Kidney (tissue), 14 donors: ENCODE results near the gene IQCK. TPM values are rescaled to one million over a fixed set of nuclear protein-coding genes. Genes with fewer than 3 reads are reported as not detected.
A peak's percentile ranks its signal among the peaks of the same experiment; 100 is the strongest.

Experiments used
- DNase-seq, 5 donors: peaks; one replicate each; pipeline ENCODE4 v3.0.0-alpha.2; 2013 to 2020
- FAIRE-seq: peaks from 2 replicates; lab custom pipeline; 2012; peaks lifted over from hg19 to GRCh38; lab: Jason Lieb, UNC
- H3K27ac ChIP-seq, 2 donors: one replicate each; pipeline ENCODE4 v1.7.0; 2013; ENCODE audit warnings: low read depth in 2 of 2, low read length in 2 of 2, inconsistent platforms in 1 of 2
- H3K27me3 ChIP-seq: one replicate; pipeline ENCODE4 v1.7.1; 2013; ENCODE audit warnings: low read length, inconsistent platforms; ENCODE audit not compliant: control insufficient read depth, insufficient read depth
- H3K36me3 ChIP-seq, 3 donors: one replicate each; pipeline versions ENCODE4 v1.7.0 to v1.7.1; 2013; ENCODE audit warnings: low read length in 3 of 3, control low read depth in 1 of 3, inconsistent platforms in 1 of 3; ENCODE audit not compliant: insufficient read depth in 3 of 3, control insufficient read depth in 2 of 3
- H3K4me1 ChIP-seq, 3 donors: one replicate each; pipeline versions ENCODE4 v1.7.0 to v1.7.1; 2013; ENCODE audit warnings: low read length in 3 of 3, inconsistent platforms in 1 of 3, low read depth in 1 of 3; ENCODE audit not compliant: control insufficient read depth in 2 of 3, insufficient read depth in 2 of 3
- H3K4me3 ChIP-seq, 3 donors: one replicate each; pipeline versions ENCODE4 v1.7.0 to v1.8.1; 2013; ENCODE audit warnings: low read length in 3 of 3, control low read depth in 1 of 3, inconsistent platforms in 1 of 3
- H3K9ac ChIP-seq, 3 donors: one replicate each; pipeline versions ENCODE4 v1.7.0 to v1.7.1; 2013; ENCODE audit warnings: low read length in 3 of 3, control low read depth in 1 of 3, inconsistent platforms in 1 of 3
- H3K9me3 ChIP-seq, 3 donors: one replicate each; pipeline versions ENCODE4 v1.7.0 to v1.7.1; 2013; ENCODE audit warnings: low read length in 3 of 3, control low read depth in 1 of 3, inconsistent platforms in 1 of 3; ENCODE audit not compliant: control insufficient read depth in 2 of 3, insufficient read depth in 1 of 3
- CTCF ChIP-seq: IDR thresholded peaks from 3 replicates; pipeline ENCODE4 v1.5.1; 2012; ENCODE audit warnings: mild to moderate bottlenecking, moderate library complexity, borderline replicate concordance; ENCODE audit not compliant: insufficient read depth; ENCODE audit errors: extremely low read depth
- intact Hi-C: fragments of 100-400 bp; cut with DNase I; formaldehyde crosslinking; loops from one replicate; pipeline ENCODE4 v1.11.1; 2022
- polyA plus RNA-seq: library from polyadenylated mRNA; stranded (reverse); fragments of 350-450 nt; fragmentation: Illumina TruSeq; extraction: RNeasy Lipid Tissue Mini Kit (QIAGEN cat#74804); gene quantifications from one replicate; pipeline ENCODE4 v1.2.3, GENCODE V29; 2014; ENCODE audit warnings: low read depth, low replicate concordance; ENCODE audit not compliant: insufficient read depth
- total RNA-seq: library from RNA; stranded (reverse); fragmentation: NEBNext Ultra II Directional; extraction: Animal tissue kit (Norgen Biotek cat#: 25700); gene quantifications from one replicate; pipeline ENCODE4 v1.2.1, GENCODE V29; 2021
- donor health status: control.
- donor health status: control.
- donor health status: control.
- donor health status: control.
- donor health status: control.
- donor health status: DM: yes; HTN: yes; CAD: no.
- donor health status: Normal renal cell carcinoma (clear cell type).

IQCK gene
- total and polyA plus RNA-seq, 2 donors from 2014 or later = 35.4 to 38.1 TPM

- Histone ChIP-seq H3K4me3 (no peak overlapping the region), H3K4me1 (peaks cover 7 to 34% (median 22%) of the 10 kb centered on the region in 3 donors), H3K27ac (peak overlapping the region; percentile 26 to 76), H3K9ac (no peak overlapping the region), H3K9me3 (no peaks in the 10 kb centered on the region), H3K36me3 (no peaks in the 10 kb centered on the region), H3K27me3 (no peaks in the 10 kb centered on the region)
- intact Hi-C loops = no loop called here
- DNase-seq (no peak), FAIRE-seq (no peak)
- TF ChIP-seq CTCF = no peak
Measured at GRCh38 chr16:19809121-19809635, 91.1 kb downstream of the IQCK start.

GRCh38 chr16:19809693-19810092, 91.6 kb downstream of the IQCK start:
- intact Hi-C loops = no loop called here
- H3K4me1 ChIP-seq = peaks cover 7 to 30% (median 19%) of the 10 kb centered on the region in 3 donors
- H3K36me3 ChIP-seq = no peaks in the 10 kb centered on the region
- no peak for DNase-seq
- no peaks in the 10 kb centered on the region for H3K9me3 ChIP-seq
- no peak for TF ChIP-seq CTCF
- FAIRE-seq = no peak
- peak overlapping the region in 1 of 2 donors; percentile 76 for H3K27ac ChIP-seq
- H3K4me3 ChIP-seq = no peak overlapping the region
- no peaks in the 10 kb centered on the region for H3K27me3 ChIP-seq
- no peak overlapping the region for H3K9ac ChIP-seq

DNA sequence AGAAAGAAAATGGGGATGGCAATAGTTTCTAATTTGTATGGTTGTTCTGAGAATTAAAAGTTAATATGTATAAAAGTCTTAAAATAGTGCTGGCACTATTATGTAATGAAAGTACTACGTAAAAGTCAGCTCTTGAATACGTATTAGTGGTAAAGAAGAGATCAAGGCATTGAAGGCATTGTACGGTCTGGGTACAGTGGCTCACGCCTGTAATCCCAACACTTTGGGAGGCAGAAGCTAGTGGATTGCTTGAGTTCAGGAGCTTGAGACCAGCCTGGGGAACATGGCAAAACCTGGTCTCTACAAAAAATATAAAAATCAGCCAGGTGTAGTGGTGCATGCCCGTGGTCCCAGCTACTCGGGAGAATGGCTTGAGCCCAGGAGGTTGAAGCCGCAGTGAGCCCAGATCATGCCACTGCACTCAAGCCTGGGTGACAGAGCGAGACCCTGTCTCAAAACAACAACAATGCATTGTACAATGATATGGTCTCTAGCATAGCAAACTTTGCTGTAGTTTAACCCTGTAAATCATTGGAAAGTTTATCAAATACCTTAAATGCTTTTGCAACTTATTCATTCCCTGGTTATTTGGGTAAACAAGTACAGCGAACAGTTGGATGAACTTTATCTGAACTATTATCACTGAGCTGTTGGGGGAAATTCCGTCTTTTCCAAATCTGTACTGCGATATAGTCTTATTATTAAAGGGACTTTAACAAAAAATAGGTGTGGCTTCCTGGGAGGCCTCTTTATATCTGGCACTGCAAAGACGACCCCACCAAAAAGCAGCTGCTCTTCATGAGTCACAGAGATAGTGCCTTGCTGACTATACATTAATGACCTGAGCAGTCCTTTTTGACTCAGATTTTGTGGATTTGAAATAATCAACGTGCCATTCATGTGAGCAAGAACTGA, 93.0 kb downstream of the IQCK start:
- TF ChIP-seq CTCF = no peak
- FAIRE-seq = no peak
- peak overlapping the region; percentile 25 to 78 for H3K27ac ChIP-seq
- H3K9me3 ChIP-seq = no peaks in the 10 kb centered on the region
- DNase-seq = peak in 3 of 5 donors; percentile 57 to 78 (median 71)
- no peaks in the 10 kb centered on the region for H3K36me3 ChIP-seq
- H3K9ac ChIP-seq = no peak overlapping the region
- no peaks in the 10 kb centered on the region for H3K27me3 ChIP-seq
- intact Hi-C loops = no loop called here
- peaks cover 7 to 28% (median 17%) of the 10 kb centered on the region in 3 donors for H3K4me1 ChIP-seq
- H3K4me3 ChIP-seq = peak overlapping the region in 1 of 3 donors; percentile 5
